SJSA1 (cell line): ENCODE results near the gene IQGAP2. TPM values are rescaled to one million over a fixed set of nuclear protein-coding genes. Genes with fewer than 3 reads are reported as not detected.

Source experiments
- DNase-seq, 2 experiments: peaks; one replicate each; pipeline ENCODE4 v3.0.0-alpha.2; 2015 to 2020; ENCODE audit warnings: low spot score in 2 of 2, low read depth in 1 of 2
- H3K27ac ChIP-seq: fragments of 250-450 bp; sonication (Bioruptor Pico); 2 replicates; pipeline ENCODE4 v1.5.1; 2020; ENCODE audit warnings: mild to moderate bottlenecking, moderate library complexity
- H3K27me3 ChIP-seq: fragments of 250-450 bp; sonication (Bioruptor Pico); replicated peaks from 2 replicates; pipeline ENCODE4 v1.5.1; 2020; ENCODE audit warnings: mild to moderate bottlenecking, moderate library complexity
- H3K36me3 ChIP-seq: fragments of 250-450 bp; sonication (Bioruptor Pico); 2 replicates; pipeline ENCODE4 v1.5.1; 2020; ENCODE audit warnings: mild to moderate bottlenecking
- H3K4me1 ChIP-seq: fragments of 250-450 bp; sonication (Bioruptor Pico); replicated peaks from 2 replicates; pipeline ENCODE4 v1.6.1; 2021; ENCODE audit warnings: mild to moderate bottlenecking
- H3K4me3 ChIP-seq: fragments of 250-450 bp; sonication (Bioruptor Pico); 2 replicates; pipeline ENCODE4 v1.5.1; 2020; ENCODE audit warnings: mild to moderate bottlenecking
- H3K9me3 ChIP-seq: fragments of 250-450 bp; sonication (Bioruptor Pico); replicated peaks from 2 replicates; pipeline ENCODE4 v1.5.1; 2020; ENCODE audit warnings: mild to moderate bottlenecking
- total RNA-seq: library from RNA; depleted of rRNA; stranded (reverse); fragments of >200 nt; shearing (Covaris generic); gene quantifications from 2 replicates; pipeline ENCODE4 v1.2.3, GENCODE V29; 2014

IQGAP2 gene
- total RNA-seq, 1 experiment from 2014 or later: 0.37 TPM

- H3K27me3 ChIP-seq: no peaks in the 10 kb centered on the region
- H3K4me3 ChIP-seq: no peak within 1 kb of the TSS
- H3K27ac ChIP-seq: no peak within 1 kb of the TSS
These were observed 220.0 kb downstream of the IQGAP2 start, which contains the start of gene F2RL2 for GRCh38 chr5:76622973-76623596. TSS of gene F2RL2 (minus strand) at chr5:76623403. CDS start at chr5:76623230, 173 bp downstream.

GRCh38 chr5:76625087-76625815 lies 222.2 kb downstream of the IQGAP2 start:
- no peak overlapping the region for H3K27ac ChIP-seq
- H3K27me3 ChIP-seq: no peaks in the 10 kb centered on the region
- DNase-seq: no peak
- no peaks in the 10 kb centered on the region for H3K36me3 ChIP-seq
- H3K4me3 ChIP-seq: no peak overlapping the region
- no peaks in the 10 kb centered on the region for H3K9me3 ChIP-seq
- H3K4me1 ChIP-seq: peaks cover 8% of the 10 kb centered on the region

More at GRCh38 chr5:76622973-76623596, 220.0 kb downstream of the IQGAP2 start, which contains the start of gene F2RL2:
- Histone ChIP-seq H3K4me1 (peaks cover 8% of the 10 kb centered on the region), H3K9me3 (no peaks in the 10 kb centered on the region), H3K36me3 (no peaks in the 10 kb centered on the region)
- DNase-seq: peak; percentile 43 to 66

- H3K27ac ChIP-seq: no peak overlapping the region
- DNase-seq: no peak
- no peaks in the 10 kb centered on the region for H3K27me3 ChIP-seq
- no peak overlapping the region for H3K4me3 ChIP-seq
- H3K4me1 ChIP-seq: peaks cover 8% of the 10 kb centered on the region
- H3K36me3 ChIP-seq: no peaks in the 10 kb centered on the region
- no peaks in the 10 kb centered on the region for H3K9me3 ChIP-seq
These were observed 223.7 kb downstream of the IQGAP2 start for GRCh38 chr5:76626738-76627137.

- no peak for DNase-seq
- H3K4me1 ChIP-seq: 0 out of 2 replicates have a peak, but pooled peaks cover 5% of the 10 kb centered on the region
- no peaks in the 10 kb centered on the region for H3K36me3 ChIP-seq
- no peak overlapping the region for H3K4me3 ChIP-seq
- no peaks in the 10 kb centered on the region for H3K9me3 ChIP-seq
- H3K27ac ChIP-seq: no peak overlapping the region
- no peaks in the 10 kb centered on the region for H3K27me3 ChIP-seq
These were observed 231.6 kb downstream of the IQGAP2 start for GRCh38 chr5:76634661-76635060.

GRCh38 chr5:76637490-76637889 lies 234.4 kb downstream of the IQGAP2 start:
- no peaks in the 10 kb centered on the region for H3K27me3 ChIP-seq
- no peak overlapping the region for H3K27ac ChIP-seq
- H3K36me3 ChIP-seq: no peaks in the 10 kb centered on the region
- no peak for DNase-seq
- H3K9me3 ChIP-seq: no peaks in the 10 kb centered on the region
- H3K4me3 ChIP-seq: no peak overlapping the region
- peaks cover 15% of the 10 kb centered on the region for H3K4me1 ChIP-seq

GRCh38 chr5:76638479-76638878 lies 235.4 kb downstream of the IQGAP2 start:
- Histone ChIP-seq H3K4me3 (no peak overlapping the region), H3K27ac (no peak overlapping the region; the same call in 1 of the 2 replicates), H3K4me1 (peaks cover 23% of the 10 kb centered on the region), H3K36me3 (no peaks in the 10 kb centered on the region), H3K27me3 (no peaks in the 10 kb centered on the region), H3K9me3 (no peaks in the 10 kb centered on the region)
- DNase-seq: no peak

GRCh38 chr5:76641514-76642120 lies 238.5 kb downstream of the IQGAP2 start:
- peak; percentile 71 to 77 for DNase-seq
- Histone ChIP-seq H3K27me3 (no peaks in the 10 kb centered on the region), H3K4me1 (peaks cover 23% of the 10 kb centered on the region), H3K4me3 (no peak overlapping the region), H3K9me3 (no peaks in the 10 kb centered on the region), H3K27ac (no peak overlapping the region), H3K36me3 (no peaks in the 10 kb centered on the region)

- no peaks in the 10 kb centered on the region for H3K27me3 ChIP-seq
- peaks cover 30% of the 10 kb centered on the region for H3K4me1 ChIP-seq
- no peak overlapping the region for H3K4me3 ChIP-seq
- no peaks in the 10 kb centered on the region for H3K9me3 ChIP-seq
- H3K27ac ChIP-seq: peak overlapping the region; percentile 36; the same call in 1 of the 2 replicates
- peak in 1 of 2 experiments; percentile 12 for DNase-seq
- H3K36me3 ChIP-seq: no peaks in the 10 kb centered on the region
These were observed 239.4 kb downstream of the IQGAP2 start for GRCh38 chr5:76642390-76643040.

- no peaks in the 10 kb centered on the region for H3K27me3 ChIP-seq
- H3K4me1 ChIP-seq: peaks cover 34% of the 10 kb centered on the region
- no peak for DNase-seq
- no peak overlapping the region for H3K27ac ChIP-seq
- H3K36me3 ChIP-seq: no peaks in the 10 kb centered on the region
- no peaks in the 10 kb centered on the region for H3K9me3 ChIP-seq
- H3K4me3 ChIP-seq: no peak overlapping the region
These were observed 240.3 kb downstream of the IQGAP2 start for GRCh38 chr5:76643371-76643770.

- Histone ChIP-seq H3K27me3 (no peaks in the 10 kb centered on the region), H3K4me3 (no peak overlapping the region), H3K27ac (no peak overlapping the region), H3K9me3 (0 out of 2 replicates have a peak, but pooled peaks cover 7% of the 10 kb centered on the region), H3K4me1 (peaks cover 11% of the 10 kb centered on the region; the same call in 1 of the 2 replicates), H3K36me3 (no peaks in the 10 kb centered on the region)
- DNase-seq: no peak
These were observed 246.1 kb downstream of the IQGAP2 start for GRCh38 chr5:76649140-76649539.

GRCh38 chr5:76652809-76653414 lies 249.8 kb downstream of the IQGAP2 start:
- H3K27ac ChIP-seq: no peak overlapping the region
- no peaks in the 10 kb centered on the region for H3K27me3 ChIP-seq
- DNase-seq: no peak
- H3K36me3 ChIP-seq: no peaks in the 10 kb centered on the region
- H3K9me3 ChIP-seq: 0 out of 2 replicates have a peak, but pooled peaks cover 7% of the 10 kb centered on the region
- H3K4me3 ChIP-seq: no peak overlapping the region
- peaks cover 3% of the 10 kb centered on the region; the same call in 1 of the 2 replicates for H3K4me1 ChIP-seq

- H3K36me3 ChIP-seq: no peaks in the 10 kb centered on the region
- no peaks in the 10 kb centered on the region for H3K9me3 ChIP-seq
- DNase-seq: no peak
- H3K4me1 ChIP-seq: peaks cover 11% of the 10 kb centered on the region
- no peak overlapping the region for H3K4me3 ChIP-seq
- H3K27ac ChIP-seq: no peak overlapping the region
- no peaks in the 10 kb centered on the region for H3K27me3 ChIP-seq
These were observed 254.0 kb downstream of the IQGAP2 start for GRCh38 chr5:76657091-76657490.

- no peak for DNase-seq
- Histone ChIP-seq H3K27ac (no peak overlapping the region), H3K4me1 (peaks cover 11% of the 10 kb centered on the region), H3K4me3 (no peak overlapping the region), H3K27me3 (no peaks in the 10 kb centered on the region), H3K9me3 (no peaks in the 10 kb centered on the region), H3K36me3 (no peaks in the 10 kb centered on the region)
These were observed 254.7 kb downstream of the IQGAP2 start for GRCh38 chr5:76657683-76658311.
